Psoas muscle (tissue), 8 donors: Measurements from ENCODE around the gene KIAA0825. TPM values are rescaled to one million over a fixed set of nuclear protein-coding genes. Genes with fewer than 3 reads are reported as not detected.
A peak's percentile ranks its signal among the peaks of the same experiment; 100 is the strongest.

Experiments used
- ATAC-seq, 4 donors: fragments of 200-7000 bp; cut with Tn5 transposase; one replicate each; pipeline ENCODE4 v1.9.1; 2020; ENCODE audit warnings: moderate library complexity in 3 of 4, mild to moderate bottlenecking in 2 of 4
- DNase-seq, 2 donors: peaks; one replicate each; pipeline ENCODE4 v3.0.0-alpha.2; 2020
- H3K27ac ChIP-seq: fragments of 200-600 bp; one replicate; pipeline ENCODE4 v1.8.0; 2022
- H3K27me3 ChIP-seq, 3 donors: fragments of 200-600 bp in 1 of 3; one replicate each; pipeline versions ENCODE4 v1.6.1 to v1.8.0; 2013 to 2022; ENCODE audit warnings: low read length in 2 of 3, mild to moderate bottlenecking in 2 of 3, moderate library complexity in 1 of 3; ENCODE audit not compliant: insufficient read depth in 3 of 3
- H3K36me3 ChIP-seq, 2 donors: fragments of 200-600 bp in 1 of 2; one replicate each; pipeline versions ENCODE4 v1.6.1 to v1.8.0; 2013 to 2022; ENCODE audit warnings: low read depth in 1 of 2, mild to moderate bottlenecking in 1 of 2, moderate library complexity in 1 of 2; ENCODE audit not compliant: insufficient read depth in 1 of 2
- H3K4me1 ChIP-seq: fragments of 200-600 bp; one replicate; pipeline ENCODE4 v1.8.0; 2022
- H3K4me3 ChIP-seq: fragments of 200-600 bp; one replicate; pipeline ENCODE4 v1.8.0; 2022; ENCODE audit warnings: mild to moderate bottlenecking
- H3K9me3 ChIP-seq: fragments of 200-600 bp; one replicate; pipeline ENCODE4 v1.8.0; 2022
- CTCF ChIP-seq: fragments of 200-600 bp; IDR thresholded peaks from one replicate; pipeline ENCODE4 v1.8.0; 2022; ENCODE audit warnings: antibody characterized with exemption
- WGBS, 3 donors: extraction: QIAGEN DNeasy Blood & Tissue Kit; methylation state at CpG; one replicate each; pipeline versions ENCODE4 v1.1.6 to v1.1.7; 2013; 5-methylcytosine and 5-hydroxymethylcytosine counted together
- intact Hi-C, 2 donors: fragments of 100-400 bp; cut with DNase I; formaldehyde crosslinking; loops; one replicate each; pipeline versions ENCODE4 v1.11.0 to v1.14.2; 2022
- polyA plus RNA-seq, 3 donors: library from polyadenylated mRNA; stranded (reverse); fragments of 200-250 nt; gene quantifications; one replicate each; pipeline ENCODE4 v1.2.3, GENCODE V29; 2013
- total RNA-seq, 4 donors: library from RNA; stranded (reverse); fragmentation: NEBNext Ultra II Directional in 2 of 4; extraction: Animal tissue kit (Norgen Biotek cat#: 25700) in 2 of 4; gene quantifications; one replicate each; pipeline versions ENCODE4 v1.2.1 to v1.2.4, GENCODE V29; 2021 to 2023
- donor health status: healthy with polysubstance abuse.
- donor health status: DM: no; HTN: no; CAD: no; lungs with moderate emphysema.
- donor health status: Bipolar disorder and iron deficiency.
- donor health status: healthy.
- donor health status: DM: yes; HTN: yes; CAD: no.
- donor health status: DM: no; HTN: no; CAD: no.
- donor health status: DM: no; HTN: no; CAD: no.
- donor health status: DM: yes; HTN: yes; CAD: no.

The KIAA0825 gene
- total and polyA plus RNA-seq, 7 donors: 0.41 to 1.5 (median 1.1) TPM

DNA sequence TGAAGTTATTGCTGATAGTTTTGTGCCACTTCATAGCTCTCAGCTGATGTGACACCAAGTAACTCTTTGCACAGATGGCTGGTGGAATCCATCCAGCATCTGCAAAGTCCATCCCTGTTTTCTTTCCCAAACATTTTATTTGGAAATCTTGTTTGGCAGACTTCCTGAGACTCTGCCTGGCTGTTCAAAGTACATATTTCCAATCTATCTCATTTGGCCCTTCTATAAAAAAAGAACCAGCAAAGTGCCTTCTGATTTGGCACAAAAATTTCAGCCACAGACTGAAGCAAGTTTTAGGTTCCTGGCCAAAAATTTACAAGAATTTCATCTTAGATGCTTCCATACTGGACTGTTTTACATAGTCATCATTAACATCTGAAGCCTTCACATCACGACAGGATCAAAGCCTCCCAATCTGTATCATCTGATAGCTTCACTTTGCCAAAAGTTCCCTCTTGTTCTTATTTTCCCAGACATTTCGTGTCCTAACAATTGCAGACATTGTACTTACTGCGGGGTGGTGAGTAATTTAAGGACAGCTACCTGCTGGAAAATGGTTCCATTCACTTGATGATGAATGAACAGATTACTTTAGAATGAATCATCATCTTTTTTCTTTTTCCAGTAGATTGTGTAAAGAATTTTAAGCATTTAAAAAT, 377.3 kb downstream of the KIAA0825 start:
- ATAC-seq (peak in 1 of 4 donors; percentile 26), DNase-seq (peak; percentile 10 to 28)
- 13 to 33% (median 17%) methylated on average over 3 of the region's 3 CpGs for WGBS, 3 donors
- Histone ChIP-seq H3K4me1 (no peaks in the 10 kb centered on the region), H3K36me3 (no peaks in the 10 kb centered on the region), H3K27ac (no peak overlapping the region), H3K9me3 (no peaks in the 10 kb centered on the region), H3K4me3 (no peak overlapping the region), H3K27me3 (no peaks in the 10 kb centered on the region)
- intact Hi-C loops: no loop called here
- TF ChIP-seq CTCF: no peak

GRCh38 chr5:94240596-94240992, 377.8 kb downstream of the KIAA0825 start:
- 5 to 19% (median 8%) methylated on average over 5 of the region's 5 CpGs for WGBS, 3 donors
- no peaks in the 10 kb centered on the region for H3K9me3 ChIP-seq
- DNase-seq (no peak), ATAC-seq (no peak)
- TF ChIP-seq CTCF: no peak
- no peaks in the 10 kb centered on the region for H3K4me1 ChIP-seq
- no peak overlapping the region for H3K27ac ChIP-seq
- intact Hi-C loops: no loop called here
- H3K4me3 ChIP-seq: no peak overlapping the region
- H3K27me3 ChIP-seq: no peaks in the 10 kb centered on the region
- no peaks in the 10 kb centered on the region for H3K36me3 ChIP-seq

DNA sequence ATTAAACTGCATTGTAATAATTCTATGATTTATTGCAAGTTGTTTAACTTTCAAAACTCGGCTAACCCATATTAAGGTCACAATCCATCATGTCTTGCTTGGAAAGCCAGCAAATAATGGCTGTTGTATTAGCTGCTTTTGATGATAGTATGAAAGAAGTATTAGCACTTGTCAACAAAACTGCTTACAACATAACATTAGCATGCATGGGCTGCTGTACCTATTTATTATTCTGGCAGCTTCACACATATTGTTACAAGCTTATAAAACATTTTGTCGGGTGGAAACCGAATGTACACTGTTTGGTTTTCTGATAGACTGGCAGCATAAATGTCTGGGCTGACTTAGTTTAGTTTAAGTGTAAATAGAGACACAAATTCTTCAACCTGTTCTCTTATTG, 378.3 kb downstream of the KIAA0825 start:
- Histone ChIP-seq H3K27ac (no peak overlapping the region), H3K4me3 (no peak overlapping the region), H3K27me3 (no peaks in the 10 kb centered on the region), H3K9me3 (no peaks in the 10 kb centered on the region), H3K36me3 (no peaks in the 10 kb centered on the region), H3K4me1 (no peaks in the 10 kb centered on the region)
- 12 to 31% (median 25%) methylated on average over 3 of the region's 3 CpGs for WGBS, 3 donors
- intact Hi-C loops: no loop called here
- TF ChIP-seq CTCF: no peak
- DNase-seq: no peak
- ATAC-seq: no peak

DNA sequence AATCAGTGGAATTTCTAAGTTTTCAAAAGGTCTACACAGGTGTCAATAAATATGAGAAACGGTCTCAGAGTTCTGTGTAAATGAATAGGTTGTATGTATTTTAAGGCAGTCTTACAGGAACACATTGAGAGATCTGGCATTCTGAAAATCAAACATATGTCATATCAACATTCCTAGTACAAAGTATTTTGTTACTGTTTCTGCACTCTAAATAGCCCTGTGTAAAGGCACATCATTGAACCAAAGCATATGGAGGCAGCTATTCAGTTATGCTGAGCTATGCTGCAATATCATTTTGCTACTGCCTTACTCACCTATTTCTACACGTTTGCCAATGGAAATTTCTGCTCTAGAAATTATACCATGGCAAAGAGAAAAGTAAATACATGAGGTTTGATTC, 379.1 kb downstream of the KIAA0825 start:
- Histone ChIP-seq H3K4me3 (no peak overlapping the region), H3K27me3 (no peaks in the 10 kb centered on the region), H3K27ac (no peak overlapping the region), H3K36me3 (no peaks in the 10 kb centered on the region), H3K9me3 (no peaks in the 10 kb centered on the region), H3K4me1 (no peaks in the 10 kb centered on the region)
- TF ChIP-seq CTCF: no peak
- ATAC-seq: no peak
- intact Hi-C loops: no loop called here
- 51 to 57% (median 51%) methylated on average over 2 of the region's 2 CpGs for WGBS, 3 donors
- DNase-seq: no peak

- Histone ChIP-seq H3K9me3 (no peaks in the 10 kb centered on the region), H3K27me3 (no peaks in the 10 kb centered on the region), H3K27ac (no peak overlapping the region), H3K4me1 (no peaks in the 10 kb centered on the region), H3K36me3 (no peaks in the 10 kb centered on the region), H3K4me3 (no peak overlapping the region)
- no peak for ATAC-seq
- no peak for TF ChIP-seq CTCF
- no peak for DNase-seq
- WGBS, 3 donors: 35 to 53% (median 47%) methylated on average over 1 of the region's 1 CpG
- intact Hi-C loops: no loop called here
Measured at GRCh38 chr5:94234987-94235386, 383.4 kb downstream of the KIAA0825 start.
